ENCODE data around the gene CD160. TPM values are rescaled to one million over a fixed set of nuclear protein-coding genes. Genes with fewer than 3 reads are reported as not detected.

CD160 gene
- total and polyA plus RNA-seq, 2 of the 13 experiments (the other 11 are each of a cell fraction or from before 2014, with no cell fraction given), result 0.09 TPM; not detected in 1

- TF ChIP-seq NFAT5 (CRISPR knock-in tag; IDR thresholded peaks at IDR 0.05), result 0 out of 2 replicates have a peak, but pooled peaks have one; percentile 29
- TF ChIP-seq NCOR1 (IDR thresholded peaks at IDR 0.05; ENCODE audit: borderline replicate concordance, low read length), result no peak
- peak; percentile 63; the same call in 1 of the 2 replicates for TF ChIP-seq ZNF138 (CRISPR knock-in tag; IDR thresholded peaks at IDR 0.05; ENCODE audit: low read depth)
- no peak for TF ChIP-seq FOXO4 (CRISPR knock-in tag; conservative IDR thresholded peaks at IDR 0.05)
- TF ChIP-seq ZNF607 (CRISPR knock-in tag; IDR thresholded peaks at IDR 0.05; ENCODE audit: borderline replicate concordance), result 0 out of 2 replicates have a peak, but pooled peaks have one; percentile 78
- no peak for TF ChIP-seq ZBED4 (CRISPR knock-in tag; IDR thresholded peaks at IDR 0.05; ENCODE audit: borderline replicate concordance)
- TF ChIP-seq SRY (CRISPR knock-in tag; IDR thresholded peaks at IDR 0.05), result 0 out of 2 replicates have a peak, but pooled peaks have one; percentile 42
- TF ChIP-seq ZNF280B (CRISPR knock-in tag; IDR thresholded peaks at IDR 0.05; ENCODE audit: borderline replicate concordance), result peak; percentile 48; the same call in 1 of the 2 replicates
- TF ChIP-seq TFDP2 (CRISPR knock-in tag; IDR thresholded peaks at IDR 0.05), result no peak
Observed at GRCh38 chr1:145720878-145721671, 1.8 kb downstream of the CD160 start (continued).
